GM19452 (cell line): ENCODE measurements around the gene TMEM50B.
"Not testable (repeated sequence)": the region's sequence is repeated elsewhere in the genome, so short reads cannot be mapped to it uniquely, and the experiment has no call there.

ENCODE experiments used
- ATAC-seq: cut with Tn5 transposase; IDR thresholded peaks from one replicate; pipeline ENCODE4 v1.9.1; 2021; ENCODE audit not compliant: unreplicated experiment

The TMEM50B gene

GRCh38 chr21:33478935-33479678 lies 667 bp downstream of the TMEM50B start:
- ATAC-seq, result peak; percentile 22

- no peak for ATAC-seq
Measured at GRCh38 chr21:33478182-33478581, 1.6 kb downstream of the TMEM50B start.

- ATAC-seq, result no peak
Measured at GRCh38 chr21:33477066-33477465, 2.7 kb downstream of the TMEM50B start.

GRCh38 chr21:33473344-33473743 lies 6.4 kb downstream of the TMEM50B start:
- ATAC-seq, result no peak

- no peak for ATAC-seq
Measured at GRCh38 chr21:33470701-33471100, 9.1 kb downstream of the TMEM50B start.

- ATAC-seq, result not testable (repeated sequence)
Measured at GRCh38 chr21:33469183-33469582, 10.6 kb downstream of the TMEM50B start.

- ATAC-seq, result no peak
Measured at GRCh38 chr21:33461538-33462250, 18.1 kb downstream of the TMEM50B start.

GRCh38 chr21:33458861-33459260 lies 20.9 kb downstream of the TMEM50B start:
- no peak for ATAC-seq

- ATAC-seq, result no peak
Measured at GRCh38 chr21:33455686-33456446, 23.9 kb downstream of the TMEM50B start.

GRCh38 chr21:33452362-33452761 lies 27.4 kb downstream of the TMEM50B start:
- ATAC-seq, result no peak

- ATAC-seq, result no peak
Measured at GRCh38 chr21:33451634-33452071, 28.1 kb downstream of the TMEM50B start.

- ATAC-seq, result no peak
Measured at GRCh38 chr21:33449616-33450015, 30.2 kb downstream of the TMEM50B start.

- ATAC-seq, result not testable (repeated sequence)
Measured at GRCh38 chr21:33446620-33447019, 33.2 kb downstream of the TMEM50B start.

- ATAC-seq, result no peak
Measured at GRCh38 chr21:33444499-33444898, 35.3 kb downstream of the TMEM50B start.

GRCh38 chr21:33443194-33443593 lies 36.6 kb downstream of the TMEM50B start:
- no peak for ATAC-seq

GRCh38 chr21:33441489-33442477 lies 38.0 kb downstream of the TMEM50B start:
- ATAC-seq, result no peak

GRCh38 chr21:33437140-33437539 lies 42.6 kb downstream of the TMEM50B start:
- ATAC-seq, result no peak

GRCh38 chr21:33434770-33435360 lies 44.9 kb downstream of the TMEM50B start:
- ATAC-seq, result peak; percentile 86

GRCh38 chr21:33433425-33434114 lies 46.2 kb downstream of the TMEM50B start:
- no peak for ATAC-seq
